Stimulated activated CD8-positive, alpha-beta memory T cell treated with anti-CD3 and anti-CD28 coated beads, Interleukin-7, amount 100 ng/mL, for 1 hour (primary cell): Measurements from ENCODE around the gene CT47C1.
"Not testable (repeated sequence)": the region's sequence is repeated elsewhere in the genome, so short reads cannot be mapped to it uniquely, and the experiment has no call there.

Experiments
- DNase-seq, 2 donors: peaks; one replicate each; pipeline ENCODE4 v3.0.0-alpha.2; 2020; ENCODE audit warnings: low read depth in 2 of 2

CT47C1 gene

GRCh38 chrX:119072744-119073143, at the start of gene CT47C1:
TSS of gene CT47C1 (plus strand) at chrX:119072993. CDS start at chrX:119073226, 233 bp downstream.
- DNase-seq, result no peak

GRCh38 chrX:119025900-119026299, 46.9 kb upstream of the CT47C1 start:
- DNase-seq, result no peak

GRCh38 chrX:119026344-119026743, 46.4 kb upstream of the CT47C1 start:
- DNase-seq, result not testable (repeated sequence)

GRCh38 chrX:119027960-119028732, 44.6 kb upstream of the CT47C1 start:
- not testable (repeated sequence) for DNase-seq

- no peak for DNase-seq
Measured at GRCh38 chrX:119028733-119029330, 44.0 kb upstream of the CT47C1 start.

GRCh38 chrX:119029656-119030055, 43.1 kb upstream of the CT47C1 start:
- not testable (repeated sequence) for DNase-seq

GRCh38 chrX:119030990-119031389, 41.8 kb upstream of the CT47C1 start:
- DNase-seq, result no peak

- no peak for DNase-seq
Measured at GRCh38 chrX:119036107-119037029, 36.4 kb upstream of the CT47C1 start.

GRCh38 chrX:119040432-119040831, 32.4 kb upstream of the CT47C1 start:
- no peak for DNase-seq

- DNase-seq, result no peak
Measured at GRCh38 chrX:119041175-119041574, 31.6 kb upstream of the CT47C1 start.

- no peak for DNase-seq
Measured at GRCh38 chrX:119042040-119042439, 30.8 kb upstream of the CT47C1 start.

- no peak for DNase-seq
Measured at GRCh38 chrX:119042996-119043395, 29.8 kb upstream of the CT47C1 start.

GRCh38 chrX:119045884-119046283, 26.9 kb upstream of the CT47C1 start:
- DNase-seq, result no peak

- no peak for DNase-seq
Measured at GRCh38 chrX:119055687-119056086, 17.1 kb upstream of the CT47C1 start.

- no peak for DNase-seq
Measured at GRCh38 chrX:119062750-119063374, 9.9 kb upstream of the CT47C1 start.

GRCh38 chrX:119063428-119063827, 9.4 kb upstream of the CT47C1 start:
- DNase-seq, result no peak

- DNase-seq, result no peak
Measured at GRCh38 chrX:119067023-119067739, 5.6 kb upstream of the CT47C1 start.

GRCh38 chrX:119069128-119069527, 3.7 kb upstream of the CT47C1 start:
- DNase-seq, result no peak

- DNase-seq, result no peak
Measured at GRCh38 chrX:119069762-119070161, 3.0 kb upstream of the CT47C1 start.

GRCh38 chrX:119071381-119071780, 1.4 kb upstream of the CT47C1 start:
- DNase-seq, result no peak
